SU-DHL-6 (cell line): Measurements from ENCODE around the gene RHOXF1.
"Not testable (repeated sequence)": the region's sequence is repeated elsewhere in the genome, so short reads cannot be mapped to it uniquely, and the experiment has no call there.

ENCODE experiments used
- H2AFZ ChIP-seq: fragments of 200-600 bp; sonication (generic); 2 replicates; pipeline ENCODE4 v1.6.1; 2014; ENCODE audit warnings: low read depth, mild to moderate bottlenecking, moderate library complexity, mixed read lengths, antibody characterized with exemption, low read length; ENCODE audit not compliant: severe bottlenecking
- H3F3A ChIP-seq: fragments of 200-600 bp; shearing (Covaris generic); 2 replicates; pipeline ENCODE4 v1.6.0; 2016; ENCODE audit warnings: antibody characterized with exemption, mild to moderate bottlenecking; ENCODE audit not compliant: insufficient read depth
- H3K27ac ChIP-seq: fragments of 200-600 bp; sonication (generic); 2 replicates; pipeline ENCODE4 v1.5.1; 2016; ENCODE audit warnings: low read depth, mild to moderate bottlenecking, low read length, moderate library complexity, mixed read lengths
- H3K27me3 ChIP-seq: fragments of 200-600 bp; sonication (generic), shearing (Covaris generic); 2 replicates; pipeline ENCODE4 v1.6.0; 2014; ENCODE audit warnings: mild to moderate bottlenecking, low read length
- H3K36me3 ChIP-seq: fragments of 200-600 bp; sonication (generic); 2 replicates; pipeline ENCODE4 v1.6.1; 2014; ENCODE audit warnings: mild to moderate bottlenecking, low read length, mixed read lengths
- H3K4me2 ChIP-seq: fragments of 300-600, 200-600 bp; shearing (Covaris generic), sonication (generic); 2 replicates; pipeline ENCODE4 v1.6.0; 2014; ENCODE audit warnings: low read length, low read depth, mild to moderate bottlenecking; ENCODE audit not compliant: poor library complexity, severe bottlenecking
- H3K4me3 ChIP-seq: fragments of 200-600 bp; sonication (generic); 2 replicates; pipeline ENCODE4 v1.5.1; 2014; ENCODE audit warnings: antibody characterized with exemption, low read length, mild to moderate bottlenecking, mixed read lengths; ENCODE audit not compliant: insufficient read depth, poor library complexity, severe bottlenecking
- H3K79me2 ChIP-seq: fragments of 200-600 bp; sonication (generic); 2 replicates; pipeline ENCODE4 v1.6.1; 2014; ENCODE audit warnings: mild to moderate bottlenecking, low read length, moderate library complexity; ENCODE audit not compliant: insufficient read depth
- H3K9ac ChIP-seq: fragments of 200-600 bp; sonication (generic); 2 replicates; pipeline ENCODE4 v1.7.0; 2014; ENCODE audit warnings: mild to moderate bottlenecking, low read length
- H3K9me2 ChIP-seq: fragments of 200-600 bp; sonication (generic); replicated peaks from 2 replicates; pipeline ENCODE4 v1.6.1; 2014; ENCODE audit warnings: low read length; ENCODE audit not compliant: insufficient read depth
- H3K9me3 ChIP-seq: fragments of 200-600 bp; sonication (generic); 2 replicates; pipeline ENCODE4 v1.6.1; 2014; ENCODE audit warnings: low read length, mixed read lengths; ENCODE audit not compliant: insufficient read depth
- H4K20me1 ChIP-seq: fragments of 200-600 bp; sonication (generic); 2 replicates; pipeline ENCODE4 v1.6.1; 2014; ENCODE audit warnings: low read depth, mild to moderate bottlenecking, antibody characterized with exemption, low read length, moderate library complexity, mixed read lengths
- EZH2phosphoT487 ChIP-seq: fragments of 200-600 bp; sonication (generic), shearing (Covaris generic); conservative IDR thresholded peaks from 2 replicates; pipeline ENCODE4 v1.6.1; 2018; ENCODE audit warnings: mild to moderate bottlenecking, antibody characterized with exemption, low read length, moderate library complexity, mixed read lengths
- TF ChIP-seq, protein P1 (sequence below): fragments of 200-600 bp; sonication (generic); IDR thresholded peaks from one replicate; pipeline ENCODE4 v1.5.1; 2017; ENCODE audit warnings: antibody characterized with exemption, mild to moderate bottlenecking, low read length, moderate library complexity; ENCODE audit not compliant: insufficient read depth, poor library complexity, severe bottlenecking

RHOXF1 gene

DNA sequence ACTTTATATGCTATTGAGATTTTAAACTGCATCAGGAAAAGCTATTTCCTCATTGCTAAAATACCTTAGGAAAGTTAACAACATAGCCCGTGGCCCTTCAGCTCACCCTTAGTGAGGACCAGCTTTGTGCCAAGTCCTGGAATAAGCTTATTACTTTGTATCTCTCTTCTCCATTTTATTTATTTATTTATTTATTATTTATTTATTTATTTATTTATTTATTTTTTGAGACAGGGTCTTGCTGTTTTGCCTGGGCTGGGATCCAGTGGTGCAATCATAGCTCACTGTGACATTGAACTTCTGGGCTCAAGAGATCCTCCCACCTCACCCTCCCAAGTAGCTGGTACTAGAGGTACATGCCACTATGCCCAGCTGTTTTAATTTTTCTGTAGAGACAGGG, 6.3 kb downstream of the RHOXF1 start:
- no peaks in the 10 kb centered on the region for H3K9me2 ChIP-seq
- H3K4me2 ChIP-seq = no peak overlapping the region
- H3K4me3 ChIP-seq = no peak overlapping the region
- no peaks in the 10 kb centered on the region for H3K36me3 ChIP-seq
- TF ChIP-seq, protein P1, sequence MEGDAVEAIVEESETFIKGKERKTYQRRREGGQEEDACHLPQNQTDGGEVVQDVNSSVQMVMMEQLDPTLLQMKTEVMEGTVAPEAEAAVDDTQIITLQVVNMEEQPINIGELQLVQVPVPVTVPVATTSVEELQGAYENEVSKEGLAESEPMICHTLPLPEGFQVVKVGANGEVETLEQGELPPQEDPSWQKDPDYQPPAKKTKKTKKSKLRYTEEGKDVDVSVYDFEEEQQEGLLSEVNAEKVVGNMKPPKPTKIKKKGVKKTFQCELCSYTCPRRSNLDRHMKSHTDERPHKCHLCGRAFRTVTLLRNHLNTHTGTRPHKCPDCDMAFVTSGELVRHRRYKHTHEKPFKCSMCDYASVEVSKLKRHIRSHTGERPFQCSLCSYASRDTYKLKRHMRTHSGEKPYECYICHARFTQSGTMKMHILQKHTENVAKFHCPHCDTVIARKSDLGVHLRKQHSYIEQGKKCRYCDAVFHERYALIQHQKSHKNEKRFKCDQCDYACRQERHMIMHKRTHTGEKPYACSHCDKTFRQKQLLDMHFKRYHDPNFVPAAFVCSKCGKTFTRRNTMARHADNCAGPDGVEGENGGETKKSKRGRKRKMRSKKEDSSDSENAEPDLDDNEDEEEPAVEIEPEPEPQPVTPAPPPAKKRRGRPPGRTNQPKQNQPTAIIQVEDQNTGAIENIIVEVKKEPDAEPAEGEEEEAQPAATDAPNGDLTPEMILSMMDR = no peak
- TF ChIP-seq EZH2phosphoT487 = no peak
- no peaks in the 10 kb centered on the region for H3K79me2 ChIP-seq
- no peak overlapping the region for H2AFZ ChIP-seq
- H4K20me1 ChIP-seq = no peaks in the 10 kb centered on the region
- no peaks in the 10 kb centered on the region for H3K9me3 ChIP-seq
- no peak overlapping the region for H3K27ac ChIP-seq
- no peaks in the 10 kb centered on the region for H3F3A ChIP-seq
- no peaks in the 10 kb centered on the region for H3K27me3 ChIP-seq
- H3K9ac ChIP-seq = no peak overlapping the region

DNA sequence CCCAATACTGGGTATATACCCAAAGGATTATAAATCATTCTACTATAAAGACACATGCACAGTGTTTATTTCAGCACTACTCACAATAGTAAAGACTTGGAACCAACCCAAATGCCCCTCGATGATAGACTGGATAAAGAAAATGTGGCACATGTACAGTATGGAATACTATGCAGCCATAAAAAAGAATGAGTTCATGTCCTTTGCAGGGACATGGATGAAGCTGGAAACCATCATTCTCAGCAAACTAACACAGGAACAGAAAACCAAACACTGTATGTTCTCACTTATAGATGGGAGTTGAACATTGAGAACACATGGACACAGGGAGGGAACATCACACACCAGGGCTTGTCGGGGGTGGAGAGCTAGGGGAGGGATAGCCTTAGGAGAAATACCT, 11.0 kb downstream of the RHOXF1 start:
- not testable (repeated sequence) for H3K9ac ChIP-seq, H3K27me3 ChIP-seq, H3K9me3 ChIP-seq, H3K4me2 ChIP-seq, H3K36me3 ChIP-seq, H3K79me2 ChIP-seq, H4K20me1 ChIP-seq, H3K4me3 ChIP-seq, H3K9me2 ChIP-seq, H3F3A ChIP-seq, H3K27ac ChIP-seq, H2AFZ ChIP-seq

DNA sequence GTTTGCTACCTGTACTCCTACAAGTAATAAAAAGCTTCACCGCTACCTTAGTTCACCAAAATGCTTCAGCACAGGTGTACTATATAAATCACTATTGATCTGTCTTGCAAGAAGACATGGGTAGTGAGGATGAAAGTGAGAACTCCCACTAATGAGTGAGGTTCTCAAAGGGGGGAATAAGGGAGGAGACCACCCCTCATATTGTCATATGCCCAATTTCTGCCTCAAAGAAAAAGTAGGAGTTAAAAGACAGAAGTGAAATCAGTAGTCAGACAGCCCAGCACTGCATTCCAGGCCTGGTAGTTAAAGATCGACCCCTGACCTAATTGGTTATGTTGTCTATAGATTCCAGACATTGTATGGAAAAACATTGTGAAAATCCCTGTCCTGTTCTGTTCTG, 14.7 kb downstream of the RHOXF1 start:
- not testable (repeated sequence) for H3K9me3 ChIP-seq

DNA sequence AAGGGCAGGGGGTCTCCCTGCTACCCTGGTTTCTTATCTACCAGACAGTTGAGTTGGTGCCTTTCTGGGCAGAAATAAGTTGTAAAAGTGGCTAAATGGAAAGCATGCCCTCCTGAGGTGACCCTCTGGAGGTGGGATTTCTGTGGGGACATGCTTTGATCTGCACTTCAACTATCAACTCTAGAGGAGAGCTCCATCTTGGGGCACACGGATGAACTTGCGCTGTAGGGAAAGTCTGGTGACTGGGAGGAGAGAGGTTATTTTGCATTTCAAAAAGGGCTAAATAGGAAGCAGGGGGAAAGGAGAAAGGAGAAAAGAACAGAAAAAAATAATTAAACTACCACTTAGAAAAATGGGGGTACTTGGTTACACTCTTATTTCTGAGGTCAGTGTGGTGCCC, 25.5 kb downstream of the RHOXF1 start:
- no peak overlapping the region for H3K4me2 ChIP-seq
- H3K27ac ChIP-seq = no peak overlapping the region
- no peak overlapping the region for H2AFZ ChIP-seq

More for the DNA sequence above, 14.7 kb downstream of the RHOXF1 start:
- H3K27ac ChIP-seq, H2AFZ ChIP-seq, H3K4me2 ChIP-seq, H3K4me3 ChIP-seq, H3K79me2 ChIP-seq, H3K9ac ChIP-seq, H3K36me3 ChIP-seq, H3K27me3 ChIP-seq, H3F3A ChIP-seq, H3K9me2 ChIP-seq, H4K20me1 ChIP-seq: not testable (repeated sequence)

More for the DNA sequence above, 25.5 kb downstream of the RHOXF1 start:
- TF ChIP-seq, protein P1 = no peak
- Histone ChIP-seq H3K9ac (no peak overlapping the region), H3K9me3 (no peaks in the 10 kb centered on the region), H3K4me3 (no peak overlapping the region), H3F3A (no peaks in the 10 kb centered on the region), H3K9me2 (no peaks in the 10 kb centered on the region), H4K20me1 (no peaks in the 10 kb centered on the region), H3K27me3 (no peaks in the 10 kb centered on the region), H3K79me2 (no peaks in the 10 kb centered on the region), H3K36me3 (no peaks in the 10 kb centered on the region)
